HTERT RPE-1 (cell line): ENCODE results near the gene CDH26.
"Not testable (repeated sequence)": the region's sequence is repeated elsewhere in the genome, so short reads cannot be mapped to it uniquely, and the experiment has no call there.

Source experiments
- in situ Hi-C: fragments of 300-500 bp; cut with MboI; formaldehyde crosslinking; loops from 4 replicates; pipeline ENCODE4 v1.14.3; 2020; ENCODE audit warnings: low sequenced_read_pairs

Gene CDH26

DNA sequence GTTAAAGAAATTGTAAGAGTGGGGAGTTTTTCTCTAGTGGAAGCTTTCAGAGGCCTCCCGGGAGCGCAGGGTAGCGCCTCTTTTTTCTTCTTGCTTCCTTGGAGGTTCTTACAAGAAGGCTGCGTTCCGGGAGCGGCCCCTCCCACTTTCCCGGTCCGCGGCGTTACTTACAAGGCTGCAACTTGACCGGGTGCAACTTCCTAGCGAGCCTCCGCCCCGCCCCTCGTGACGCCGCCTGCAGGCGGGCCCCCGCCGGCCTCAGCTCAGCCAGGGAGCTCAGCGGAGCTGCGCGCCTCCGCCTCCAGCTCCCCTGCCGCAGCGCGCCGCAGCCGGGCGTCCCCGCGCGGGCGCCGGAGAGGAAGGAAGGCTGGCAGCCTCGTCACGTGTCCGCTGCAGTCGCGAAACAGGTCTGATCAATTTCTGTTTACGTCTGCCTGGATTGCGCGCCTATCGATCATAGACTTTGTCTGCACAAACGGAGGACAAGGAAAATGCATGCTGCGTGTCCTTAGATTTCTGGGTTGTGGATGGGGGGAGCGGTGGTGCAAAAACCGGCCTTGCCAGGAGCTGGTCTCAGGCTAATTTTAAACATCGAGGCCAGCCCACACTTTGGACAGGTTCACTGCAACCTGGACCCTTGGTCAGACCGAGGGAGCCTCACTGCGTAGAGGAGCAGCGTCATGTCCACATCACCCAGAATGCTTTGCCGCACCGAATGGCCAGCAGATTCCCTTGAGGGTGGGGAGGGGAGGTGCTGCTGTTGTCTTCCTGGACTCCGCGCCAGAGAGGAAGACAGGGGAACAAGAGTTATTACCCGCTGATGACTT is 17.9 kb upstream of the CDH26 start, which contains the start of the genes FAM217B and PPP1R3D:
FAM217B (plus strand) TSS at position 261 of the 827 bp plus-strand sequence. CDS start 3,555 bp downstream, outside the sequence.
PPP1R3D (minus strand) TSS at position 177 of the 827 bp plus-strand sequence. CDS start 374 bp downstream, outside the sequence.
- in situ Hi-C loops = no loop called here

DNA sequence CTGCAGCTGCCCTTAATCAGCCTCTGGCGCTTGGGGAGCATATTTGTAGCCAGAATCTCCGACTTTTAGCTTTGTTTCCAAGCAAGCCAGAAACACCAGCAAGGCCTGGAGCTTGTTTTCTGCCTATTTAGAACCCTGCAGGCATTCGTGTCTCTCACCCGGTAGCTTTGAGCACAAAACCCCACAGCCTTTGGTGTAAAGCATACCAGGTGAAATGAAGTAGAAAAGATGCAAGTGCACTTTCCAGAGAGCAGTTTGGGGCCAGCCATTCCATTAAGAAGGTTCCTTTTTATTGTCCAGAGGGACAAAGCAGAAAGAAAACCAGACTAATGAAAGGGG is 17.3 kb upstream of the CDH26 start:
- in situ Hi-C loops = no loop called here

DNA sequence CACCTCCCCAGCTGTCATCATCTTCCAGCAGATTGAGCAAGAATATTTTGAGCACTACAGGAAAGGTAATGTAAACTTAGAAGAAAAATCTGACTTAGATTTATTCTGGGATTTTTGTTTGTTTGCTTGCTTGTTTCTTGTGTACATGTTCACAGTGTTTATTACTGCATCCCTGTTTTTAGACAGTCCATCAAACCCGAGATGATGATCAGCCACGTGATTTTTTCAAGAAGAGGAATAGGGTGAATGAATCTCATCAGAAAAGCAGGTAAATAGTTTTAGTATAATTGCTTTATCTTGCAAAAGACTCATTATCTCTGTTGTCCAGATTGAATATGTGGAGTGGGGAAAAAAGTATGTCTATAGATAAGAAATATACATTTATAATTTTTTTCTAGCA is 16.0 kb upstream of the CDH26 start:
- in situ Hi-C loops = no loop called here

DNA sequence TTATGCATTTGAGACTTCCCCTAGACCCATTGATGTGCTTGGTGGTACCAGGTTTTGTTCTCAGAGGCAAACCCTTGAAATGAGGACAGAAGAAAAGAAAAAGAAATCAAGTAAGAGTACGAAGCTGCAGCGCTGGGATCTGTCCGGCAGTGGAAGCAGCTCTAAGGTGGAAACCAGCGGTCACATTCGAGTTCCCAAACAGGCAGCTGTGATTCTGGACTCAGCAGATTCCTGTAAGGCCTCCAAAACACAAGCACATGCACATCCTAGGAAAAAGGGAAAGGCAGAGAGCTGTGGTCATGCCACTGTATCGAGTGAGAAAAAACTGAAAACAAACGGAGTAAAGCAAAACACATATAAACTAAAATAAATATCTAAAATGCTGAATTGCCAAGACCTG is 13.5 kb upstream of the CDH26 start:
- in situ Hi-C loops = no loop called here

DNA sequence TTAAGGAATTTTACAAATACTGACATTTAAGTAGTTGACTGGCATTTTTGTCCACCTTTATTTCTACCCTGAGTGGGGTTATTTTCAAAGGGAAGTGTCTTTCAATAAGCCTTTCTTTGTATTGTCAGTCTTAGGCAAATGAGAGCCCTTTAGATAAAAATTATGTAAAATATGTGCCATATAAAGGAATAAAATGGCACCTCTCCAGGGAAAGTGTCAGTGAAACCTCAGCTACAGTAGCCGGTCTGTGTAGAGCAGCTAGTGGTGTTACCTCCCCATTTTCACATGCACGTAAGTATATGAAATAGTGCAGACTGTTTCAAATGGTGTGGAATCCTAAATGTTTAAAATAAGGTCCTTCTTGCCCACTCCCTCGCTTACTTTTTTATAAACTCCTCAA is 13.0 kb upstream of the CDH26 start:
- in situ Hi-C loops = no loop called here

DNA sequence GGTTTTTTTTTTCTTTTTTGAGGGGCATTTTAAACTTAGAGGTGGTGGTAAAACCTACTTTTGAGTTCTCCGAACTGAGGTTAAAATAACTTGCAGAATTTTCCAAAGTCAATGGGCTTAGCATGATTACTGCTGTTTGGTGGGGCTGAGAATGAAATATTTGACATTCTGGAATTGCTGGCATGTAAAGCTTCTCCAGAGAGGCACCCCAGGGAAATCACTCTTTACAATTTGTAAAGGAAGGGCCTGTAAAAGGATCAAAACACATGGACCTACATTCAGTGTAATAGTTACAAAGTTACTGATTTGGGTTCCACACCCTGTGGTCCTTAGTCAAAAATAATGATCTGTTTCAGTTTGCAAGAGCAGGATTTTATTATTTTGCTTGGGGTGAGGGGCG is 12.5 kb upstream of the CDH26 start:
- in situ Hi-C loops = no loop called here

DNA sequence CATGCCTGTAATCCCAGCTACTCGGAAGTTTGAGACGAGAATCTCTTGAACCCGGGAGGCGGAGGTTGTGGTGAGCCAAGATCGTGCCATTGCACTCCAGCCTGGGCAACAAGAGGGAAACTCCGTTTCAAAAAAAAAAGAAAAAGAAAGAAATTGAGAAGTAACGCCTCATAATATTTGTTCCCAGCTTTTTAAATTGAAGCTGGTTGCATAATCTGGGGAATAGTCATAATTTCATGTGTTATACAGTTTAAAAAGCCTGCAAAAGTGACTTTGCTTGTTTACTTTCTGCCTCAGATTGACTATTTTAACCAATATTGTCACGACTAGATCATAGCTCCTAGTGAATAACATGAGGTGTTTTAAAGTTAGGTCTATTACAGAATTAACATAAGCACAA is 10.8 kb upstream of the CDH26 start:
- in situ Hi-C loops = no loop called here

DNA sequence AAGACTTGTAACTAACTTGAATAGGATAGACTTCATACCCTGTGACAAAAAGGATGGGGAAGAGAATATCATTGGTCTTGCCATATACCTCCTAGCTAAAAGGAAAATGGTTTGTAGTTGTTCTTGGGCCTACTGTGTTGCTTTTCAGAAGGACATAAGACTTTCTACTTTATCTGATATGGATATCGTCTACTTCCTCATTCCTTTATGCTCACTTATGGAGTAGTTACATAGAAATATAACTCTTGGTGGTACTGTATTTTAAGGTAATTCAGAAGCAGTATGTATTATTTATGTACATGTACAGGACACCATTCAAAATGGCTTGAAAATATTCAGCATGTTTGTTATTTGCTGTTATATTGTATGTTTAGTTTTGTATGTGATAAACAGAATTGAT is 10.0 kb upstream of the CDH26 start:
- in situ Hi-C loops = no loop called here

DNA sequence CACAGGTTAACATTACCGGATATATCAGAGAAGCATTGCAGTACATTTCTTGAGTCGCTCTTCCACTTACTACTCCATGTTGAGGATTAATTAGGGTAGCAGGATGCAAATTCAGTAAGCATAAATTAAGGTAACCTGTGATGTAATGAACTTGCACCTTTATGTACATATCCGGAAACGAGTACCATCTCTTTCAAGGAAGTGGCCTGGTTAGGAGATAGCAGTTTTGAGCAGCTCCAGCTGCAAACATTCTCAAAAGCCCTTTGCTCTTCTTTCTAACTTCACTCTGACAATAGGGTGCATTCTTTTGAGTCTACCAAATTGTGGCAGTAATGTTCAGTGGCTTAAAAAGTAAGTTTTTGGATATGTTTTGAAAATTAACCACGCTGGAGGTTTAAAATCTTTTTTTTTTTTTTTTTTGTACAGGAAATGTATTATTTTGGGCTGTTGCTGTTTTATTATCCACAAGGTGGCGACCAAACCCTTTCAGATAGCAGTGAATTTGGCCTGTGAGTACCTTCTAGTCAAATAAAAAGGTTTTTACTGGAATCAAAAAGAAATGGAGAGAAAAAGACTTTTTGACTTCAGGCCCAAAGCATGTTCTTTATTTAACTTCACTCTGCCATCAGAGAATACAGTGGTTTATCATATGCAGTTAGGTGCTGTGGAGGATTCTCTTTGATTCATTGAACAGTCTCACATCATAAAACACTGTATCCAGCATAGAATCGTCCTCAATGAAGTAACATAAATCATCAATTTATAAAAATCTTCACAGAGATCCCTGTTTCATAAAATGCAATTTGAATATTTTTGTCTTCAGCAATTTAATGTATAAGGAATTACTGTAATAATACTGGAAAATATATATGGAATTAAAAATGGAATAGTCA is 9.1 kb upstream of the CDH26 start:
- in situ Hi-C loops = no loop called here

DNA sequence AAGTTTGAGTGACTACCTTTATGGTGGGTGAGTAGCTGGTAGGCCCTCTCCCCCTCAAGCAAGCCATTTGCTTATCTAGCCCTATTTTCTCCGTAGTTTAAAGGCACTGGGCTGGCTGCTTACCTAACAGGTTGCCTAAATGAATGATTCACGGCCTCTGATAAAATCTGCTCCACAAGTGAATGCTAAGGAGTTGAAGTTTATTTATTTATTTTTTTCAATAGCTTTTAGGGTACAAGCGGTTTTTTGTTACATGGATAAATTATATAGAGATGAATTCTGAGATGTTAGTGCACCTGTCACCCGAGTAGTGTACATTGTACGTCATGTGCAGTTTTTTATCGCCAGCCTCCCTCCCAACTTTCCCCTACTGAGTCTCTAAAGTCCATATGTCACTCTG is 8.3 kb upstream of the CDH26 start:
- in situ Hi-C loops = no loop called here

DNA sequence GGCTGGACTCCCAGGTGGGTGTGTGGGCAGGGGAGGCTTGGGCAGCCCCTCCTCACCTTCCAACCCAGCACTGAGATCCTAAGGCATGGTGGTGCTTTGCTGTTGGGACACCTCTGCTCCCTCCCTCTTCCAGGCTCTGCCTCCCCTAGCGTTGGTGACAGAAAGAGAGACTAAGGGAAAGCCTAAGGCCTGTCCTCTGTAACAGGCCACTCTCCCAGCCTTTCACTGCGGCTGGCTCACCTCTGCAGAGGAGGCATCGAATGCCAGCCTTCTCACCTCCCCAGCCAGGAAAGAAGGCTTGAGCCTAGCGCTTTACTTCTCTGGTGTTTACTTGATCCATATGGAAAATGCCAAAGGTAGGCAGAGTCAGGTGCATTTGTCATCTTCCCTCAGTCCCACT is 3.5 kb upstream of the CDH26 start:
- in situ Hi-C loops = no loop called here

DNA sequence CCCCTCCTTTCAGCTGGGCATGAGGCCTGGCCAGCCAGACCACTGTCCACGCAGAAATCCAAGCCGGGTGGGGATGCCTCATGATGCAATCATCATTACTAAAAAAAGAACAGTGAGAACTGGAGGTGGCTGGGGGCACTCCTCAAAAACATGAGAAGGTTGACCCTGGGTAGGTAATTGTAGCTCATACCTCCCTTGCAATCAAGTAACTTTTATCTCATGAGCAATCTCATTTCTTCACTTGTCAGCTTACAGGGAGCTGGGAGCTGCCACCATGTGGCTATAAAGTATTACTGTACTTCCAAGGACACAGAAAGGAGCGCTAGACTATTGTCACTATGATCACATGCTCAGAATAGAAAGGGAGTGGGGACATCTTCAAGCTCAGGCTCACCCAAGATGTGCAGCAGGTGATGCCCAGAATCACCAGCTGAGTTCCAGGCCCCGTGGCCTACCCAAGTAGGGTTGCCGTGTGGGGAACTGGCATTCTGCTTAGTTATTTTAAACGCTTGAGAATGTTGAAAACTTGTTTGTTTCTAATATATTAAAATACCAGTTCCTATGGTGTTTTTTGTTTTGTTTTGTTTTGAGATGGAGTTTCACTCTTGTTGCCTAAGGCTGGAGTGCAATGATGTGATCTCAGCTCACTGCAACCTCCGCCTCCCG is 3.0 kb upstream of the CDH26 start:
- in situ Hi-C loops = no loop called here

DNA sequence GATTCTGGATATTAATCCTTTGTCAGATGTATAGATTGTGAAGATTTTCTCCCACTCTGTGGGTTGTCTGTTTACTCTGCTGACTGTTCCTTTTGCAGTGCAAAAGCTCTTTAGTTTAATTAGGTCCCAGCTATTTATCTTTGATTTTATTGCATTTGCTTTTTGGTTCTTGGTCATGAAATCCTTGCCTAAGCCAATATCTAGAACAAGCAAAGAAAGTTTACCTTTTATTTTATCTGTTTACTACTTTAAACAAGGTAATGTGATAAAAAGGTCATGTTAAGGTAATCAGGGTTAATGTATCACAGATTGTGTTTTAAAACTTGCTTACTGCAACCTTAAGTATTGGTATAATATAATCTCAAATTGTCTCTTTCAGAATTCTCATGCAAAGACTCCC is 655 bp upstream of the CDH26 start:
- in situ Hi-C loops = not testable (repeated sequence)

DNA sequence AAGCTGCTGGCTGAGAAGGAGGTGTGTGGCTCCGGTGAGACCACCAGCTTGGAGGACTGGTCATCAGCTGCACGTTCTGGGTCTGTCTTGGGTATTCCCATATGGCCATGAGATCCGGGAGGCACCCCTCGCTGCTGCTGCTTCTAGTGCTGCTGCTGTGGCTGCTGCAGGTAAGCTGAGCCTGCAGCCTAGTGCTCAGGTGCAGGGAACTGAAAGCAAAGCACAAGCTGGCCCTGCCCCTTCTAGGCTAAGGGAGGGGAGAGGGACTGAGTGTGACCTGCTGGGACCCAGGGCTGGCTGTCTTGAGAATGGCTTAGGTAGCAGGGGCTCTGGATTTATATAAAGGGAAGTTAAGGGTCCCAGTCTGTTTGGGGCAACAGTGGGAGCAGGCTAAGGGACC is 403 bp downstream of the CDH26 start:
- in situ Hi-C loops = no loop called here

DNA sequence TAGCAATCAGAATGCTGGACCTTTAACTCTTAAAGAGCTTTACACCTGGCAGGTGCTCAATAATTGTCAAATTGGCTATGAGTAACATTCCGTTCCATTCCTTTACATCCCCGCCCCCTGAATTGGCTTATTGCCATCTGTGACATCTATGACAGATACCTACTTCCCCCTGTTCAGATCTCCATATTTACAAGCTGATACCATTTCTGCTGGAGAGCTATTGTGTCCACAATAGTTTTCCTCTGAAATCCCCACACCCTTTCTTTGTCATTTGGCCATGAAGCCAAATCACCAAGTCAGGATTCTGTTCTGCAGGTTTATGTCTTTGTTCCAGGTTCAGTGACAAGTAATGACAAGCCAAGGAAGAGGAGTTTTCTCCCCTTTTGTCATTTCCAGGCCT is 3.2 kb downstream of the CDH26 start:
- in situ Hi-C loops = no loop called here

DNA sequence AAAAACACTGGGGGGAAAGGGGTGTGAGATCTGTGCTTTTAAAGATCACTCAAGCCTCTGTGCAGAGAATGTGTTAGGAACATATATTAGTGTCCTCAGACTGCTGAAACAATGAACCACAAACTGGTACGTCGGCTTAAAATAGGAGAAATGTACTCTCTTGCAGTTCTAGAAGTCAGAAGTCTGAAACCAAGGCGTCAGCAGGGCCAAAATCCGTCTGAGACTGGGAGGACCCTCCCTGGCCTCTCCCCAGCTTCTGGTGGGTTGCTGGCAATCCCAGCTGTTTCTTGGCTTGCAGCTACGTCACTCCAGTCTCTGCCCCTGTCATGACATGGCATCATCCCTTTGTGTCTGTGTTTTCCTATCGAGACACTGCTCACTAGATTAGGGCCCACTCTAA is 3.9 kb downstream of the CDH26 start:
- in situ Hi-C loops = no loop called here

DNA sequence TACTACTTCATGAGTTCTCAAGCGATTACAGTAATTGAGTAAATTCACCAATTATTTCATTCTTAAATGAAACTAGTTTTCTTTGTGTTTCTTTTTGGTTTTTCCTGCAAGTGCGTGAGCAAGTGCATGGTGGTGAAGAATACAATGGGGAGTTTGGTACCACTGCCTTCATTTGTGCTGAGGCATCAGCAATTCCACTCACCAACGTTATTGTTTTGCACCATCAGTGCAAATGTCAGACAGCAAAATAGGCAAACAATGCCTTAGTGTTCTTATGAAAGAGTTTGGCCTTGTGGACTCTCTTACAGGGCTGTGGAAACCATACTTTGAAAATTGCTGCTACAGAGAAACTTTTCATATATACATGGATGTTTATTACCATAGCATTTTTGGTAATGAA is 8.2 kb downstream of the CDH26 start:
- in situ Hi-C loops = no loop called here

DNA sequence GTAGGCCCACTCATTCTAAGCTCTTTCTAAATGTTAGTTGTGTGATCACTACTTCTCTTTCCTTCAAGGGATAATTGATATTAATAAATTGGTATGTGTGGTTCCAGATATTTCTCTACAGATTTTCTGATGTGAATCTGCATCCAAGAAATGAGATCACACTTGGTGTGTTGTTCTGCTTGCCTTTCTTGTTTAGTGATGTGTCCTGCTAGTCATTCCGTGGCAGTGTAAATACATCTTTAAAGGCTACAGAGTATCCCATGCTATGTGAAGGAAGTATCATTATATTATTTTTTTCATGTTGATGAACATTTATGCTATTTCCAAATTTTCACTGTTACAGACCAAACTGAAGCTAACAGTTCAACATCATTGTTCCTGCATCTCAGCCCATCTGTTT is 13.2 kb downstream of the CDH26 start:
- in situ Hi-C loops = no loop called here

DNA sequence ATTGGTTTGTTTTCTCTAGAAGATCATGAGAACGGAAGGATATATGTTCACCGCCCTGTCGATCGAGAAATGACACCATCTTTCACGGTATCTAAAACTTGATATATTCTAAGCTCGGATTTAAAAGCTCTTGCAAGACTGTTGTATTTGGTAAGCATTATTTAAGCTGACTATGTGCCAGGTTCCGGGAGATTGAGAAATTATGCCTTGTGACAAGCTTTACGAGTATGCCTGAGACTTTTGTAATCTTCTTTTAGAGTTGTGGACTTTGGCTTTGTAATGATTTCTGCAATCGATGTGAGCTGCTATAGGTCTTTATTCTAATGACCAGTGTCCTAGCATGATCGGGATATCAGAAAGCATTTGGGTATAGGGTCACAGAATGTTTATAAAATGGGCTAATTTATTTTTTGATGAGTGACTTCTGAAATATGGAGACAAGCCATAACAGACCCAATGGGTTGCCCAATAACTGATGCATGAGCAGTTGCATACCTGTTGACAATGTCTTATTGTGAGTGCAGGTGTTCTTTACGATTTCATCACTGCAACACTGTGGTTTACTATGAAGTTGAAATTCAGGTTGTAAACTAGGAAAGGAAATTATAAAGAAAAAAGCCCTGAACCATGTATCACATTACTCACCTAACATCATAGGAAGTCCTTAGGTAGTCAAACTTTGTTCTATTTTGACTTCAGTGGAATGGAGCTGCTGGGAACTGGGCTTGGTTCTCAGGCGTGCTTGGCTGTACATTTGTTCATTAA is 14.0 kb downstream of the CDH26 start:
- in situ Hi-C loops = no loop called here

DNA sequence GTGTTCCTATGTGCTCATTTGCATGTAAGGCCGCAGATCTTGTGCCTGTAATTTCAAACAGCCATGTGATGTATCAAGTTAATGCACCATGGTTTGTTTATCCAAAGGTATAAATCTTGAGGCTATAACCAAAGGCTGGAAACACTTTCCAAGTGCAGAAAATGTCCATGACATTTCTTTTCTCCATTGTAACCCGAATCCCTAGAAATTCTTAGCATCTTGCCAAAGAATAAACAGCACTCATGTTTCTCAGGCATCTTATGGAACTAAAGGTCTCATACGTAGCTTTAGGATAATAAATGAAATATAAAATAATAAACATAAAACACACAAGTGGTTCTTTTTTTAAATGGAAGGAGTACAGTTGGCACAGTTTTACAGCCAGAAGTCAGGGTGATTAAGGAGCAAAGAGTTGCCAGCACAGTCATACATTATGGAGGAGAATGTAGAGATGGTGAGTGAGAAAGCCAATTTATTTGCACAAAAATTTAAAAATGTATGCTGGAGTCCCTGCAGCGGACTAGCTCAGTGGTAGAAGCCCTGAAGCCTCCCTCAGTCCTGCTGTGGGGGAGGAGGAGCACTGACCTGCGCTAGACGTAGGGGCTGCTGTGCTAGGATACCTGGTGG is 18.0 kb downstream of the CDH26 start:
- in situ Hi-C loops = no loop called here
